HepG2 (cell line): ENCODE results near the gene ATRN. TPM values are rescaled to one million over a fixed set of nuclear protein-coding genes. Genes with fewer than 3 reads are reported as not detected.

Experiments
- ATAC-seq: fragments of 200-7000 bp; cut with Tn5 transposase; 3 replicates; pipeline ENCODE4 v1.9.1; 2020; ENCODE audit warnings: mild to moderate bottlenecking, moderate library complexity
- BruUV-seq: library from RNA; stranded (reverse); fragments of 400-500 nt; replicated peaks from 2 replicates; lab custom pipeline; 2021; lab: Mats Ljungman, UMichigan
- CTCF ChIA-PET: fragments of 300-600 bp; formaldehyde crosslinking; extraction: SDS; loops from one replicate; lab custom pipeline; 2021; ENCODE audit warnings: low total read pairs, inconsistent platforms, low intra/inter-chr PET ratio; lab: Yijun Ruan, JAX
- POLR2A ChIA-PET: fragments of 350-600 bp; sonication (Branson Sonifier 250); formaldehyde crosslinking; loops from one replicate; lab custom pipeline; 2020; ENCODE audit warnings: antibody characterized with exemption, inconsistent platforms; lab: Yijun Ruan, JAX
- DNase-seq: peaks from one replicate; pipeline ENCODE4 v3.0.0-alpha.2; 2015; ENCODE audit warnings: low spot score
- FAIRE-seq: peaks from 3 replicates; lab custom pipeline; 2011; peaks lifted over from hg19 to GRCh38; lab: Jason Lieb, UNC
- H2AFZ ChIP-seq: one replicate; pipeline ENCODE4 v1.6.1; 2011; ENCODE audit warnings: low read length, inconsistent platforms
- H3K27ac ChIP-seq: fragments of 300-600 bp; 3 replicates; pipeline ENCODE4 v1.8.0; 2011; ENCODE audit warnings: mixed run types, mild to moderate bottlenecking, mixed read lengths, low read length, inconsistent platforms; ENCODE audit not compliant: insufficient read depth; ENCODE audit errors: extremely low read length
- H3K27me3 ChIP-seq, 2 experiments: fragments of 200-600 bp in 1 of 2; 2 replicates in 1 of 2; 3 replicates in 1 of 2; pipeline versions ENCODE4 v1.6.0 to v1.8.0; 2011; ENCODE audit warnings: low read length in 2 of 2, mild to moderate bottlenecking in 2 of 2, moderate library complexity in 2 of 2, inconsistent platforms in 1 of 2; ENCODE audit not compliant: insufficient read depth in 2 of 2, control insufficient read depth in 1 of 2
- H3K36me3 ChIP-seq, 2 experiments: fragments of 200-600 bp in 1 of 2; replicated peaks in 1 of 2; 2 replicates in 1 of 2; 3 replicates in 1 of 2; pipeline versions ENCODE4 v1.5.1 to v1.8.0; 2011; ENCODE audit warnings: low read length in 2 of 2, inconsistent platforms in 1 of 2; ENCODE audit not compliant: insufficient read depth in 2 of 2, control insufficient read depth in 1 of 2
- H3K4me1 ChIP-seq: 2 replicates; pipeline ENCODE4 v1.5.1; 2012; ENCODE audit warnings: low read length, inconsistent platforms; ENCODE audit not compliant: insufficient read depth
- H3K4me2 ChIP-seq: 2 replicates; pipeline ENCODE4 v1.6.0; 2011; ENCODE audit warnings: low read depth, low read length, inconsistent platforms
- H3K4me3 ChIP-seq, 3 experiments: fragments of 200-600 bp in 1 of 3; sonication (generic), shearing (Covaris generic) in 1 of 3; replicated peaks in 1 of 3; 2 replicates each; pipeline ENCODE4 v1.5.1; 2011 to 2016; ENCODE audit warnings: low read length in 3 of 3, inconsistent platforms in 2 of 3, low read depth in 2 of 3, mild to moderate bottlenecking in 2 of 3, control low read depth in 1 of 3, mixed read lengths in 1 of 3; ENCODE audit not compliant: insufficient read depth in 1 of 3
- H3K79me2 ChIP-seq: one replicate; pipeline ENCODE4 v1.6.1; 2011; ENCODE audit warnings: low read length, inconsistent platforms; ENCODE audit not compliant: insufficient read depth
- H3K9ac ChIP-seq: 2 replicates; pipeline ENCODE4 v1.6.0; 2011; ENCODE audit warnings: mild to moderate bottlenecking, low read depth, low read length, inconsistent platforms; ENCODE audit not compliant: insufficient read depth
- H3K9me3 ChIP-seq: 2 replicates; pipeline ENCODE4 v1.5.1; 2012; ENCODE audit warnings: mild to moderate bottlenecking, low read length
- H4K20me1 ChIP-seq: 2 replicates; pipeline ENCODE4 v1.6.0; 2011; ENCODE audit warnings: inconsistent platforms, mild to moderate bottlenecking, low read length, moderate library complexity; ENCODE audit not compliant: insufficient read depth
- CCAR2 ChIP-seq: fragments of 200-400 bp; formaldehyde crosslinking; optimal IDR thresholded peaks from 2 replicates; pipeline ENCODE3; 2018; ENCODE audit warnings: low read depth, mild to moderate bottlenecking, low read length, moderate library complexity
- EHMT2 ChIP-seq: fragments of 200-600 bp; sonication (generic); IDR thresholded peaks from 2 replicates; pipeline ENCODE4 v1.7.0; 2017; ENCODE audit warnings: antibody characterized with exemption, low read depth, low read length, borderline replicate concordance
- ZNF224 ChIP-seq: sonication (generic); formaldehyde crosslinking; IDR thresholded peaks from 2 replicates; pipeline ENCODE4 v1.5.0; 2020; ENCODE audit warnings: mild to moderate bottlenecking, missing genetic modification reagents
- ZNF652 ChIP-seq: IDR thresholded peaks from 2 replicates; pipeline ENCODE4 v1.6.1; 2016; ENCODE audit warnings: low read depth, borderline replicate concordance
- WGBS: methylation state at CpG from one replicate; pipeline ENCODE4 v1.1.6; 2017; ENCODE audit warnings: low lambda C conversion rate; 5-methylcytosine and 5-hydroxymethylcytosine counted together
- in situ Hi-C: cut with HindIII; loops from 2 replicates; pipeline ENCODE4 v1.10.0; 2017; ENCODE audit warnings: low pct_unique_long_range_greater_than_20kb; ENCODE audit not compliant: extremely low pct_ligation_motif_present
- intact Hi-C: fragments of 100-400 bp; cut with micrococcal nuclease; formaldehyde crosslinking; loops from one replicate; pipeline ENCODE4 v1.10.0; 2022; ENCODE audit not compliant: unreplicated experiment
- polyA plus RNA-seq, 8 experiments: library from polyadenylated mRNA; depleted of rRNA in 3 of 8; stranded (reverse) in 7 of 8; unstranded in 1 of 8; fragments of >200 nt; fragmentation: Illumina TruSeq in 4 of 8; extraction: Trizol in 4 of 8; gene quantifications; 2 replicates each; pipeline versions ENCODE4 v1.2.1 to v1.2.3, GENCODE V29; 2011 to 2016; ENCODE audit warnings: low read depth in 4 of 8, missing spikeins in 1 of 8, mixed read lengths in 1 of 8; ENCODE audit not compliant: insufficient read depth in 1 of 8
- total RNA-seq, 5 experiments: library from RNA; depleted of rRNA; stranded (reverse); fragments of >200 nt; fragmentation: Illumina TruSeq; extraction: Trizol; gene quantifications; 2 replicates each; pipeline ENCODE4 v1.2.3, GENCODE V29; 2016; ENCODE audit warnings: low read depth in 1 of 5
- TF ChIP-seq, protein P1 (sequence below): sonication (generic); formaldehyde crosslinking; IDR thresholded peaks from 2 replicates; pipeline ENCODE4 v1.8.0; 2022; ENCODE audit warnings: low read depth, missing genetic modification reagents

The ATRN gene
- total and polyA plus RNA-seq, 2 of the 13 experiments (the other 11 are each of a cell fraction or from before 2014, with no cell fraction given), result 44.2 to 81.1 TPM

DNA sequence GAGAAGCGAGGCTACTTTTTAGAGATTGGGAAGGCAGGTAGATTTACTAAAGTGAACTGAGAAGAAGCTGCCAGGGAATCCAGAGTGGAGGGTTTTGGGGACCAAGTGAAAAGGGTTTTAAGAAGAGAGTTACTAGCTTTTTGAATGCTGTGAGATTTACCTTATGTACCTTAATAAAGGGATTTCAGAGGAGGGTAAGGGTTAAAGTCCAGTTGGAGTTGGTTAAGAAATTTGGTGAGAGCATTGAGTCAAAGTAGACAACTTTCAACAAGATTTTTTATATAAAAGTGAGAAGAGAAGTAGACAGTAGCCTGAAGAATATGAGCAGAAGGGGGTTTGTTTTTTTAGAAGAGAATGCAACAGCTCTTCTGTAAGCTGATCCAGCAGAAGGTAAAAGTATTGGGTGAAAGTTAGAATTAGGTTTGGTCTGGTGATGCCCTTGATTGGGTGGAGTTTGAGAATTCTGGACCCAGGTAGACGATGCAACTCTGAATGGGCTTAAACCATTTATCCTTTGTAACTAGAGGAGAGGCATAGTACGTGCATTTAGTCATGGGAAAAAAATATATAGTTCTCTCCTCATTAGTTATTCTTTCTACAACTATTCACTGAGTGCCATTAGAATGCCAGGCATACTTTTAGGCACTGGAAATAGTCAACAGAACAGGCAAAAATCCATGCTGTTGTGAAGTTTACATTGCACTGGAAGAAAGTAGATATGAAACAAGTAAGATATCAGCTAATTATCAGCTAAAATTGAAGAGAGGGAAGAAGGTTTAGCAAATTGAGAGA is 44.8 kb downstream of the ATRN start:
- WGBS, result 98% methylated on average over 3 of the region's 3 CpGs
- Histone ChIP-seq H4K20me1 (no peaks in the 10 kb centered on the region), H3K9me3 (no peaks in the 10 kb centered on the region), H3K36me3 (no peaks in the 10 kb centered on the region), H3K4me3 (no peak overlapping the region), H3K27ac (no peak overlapping the region)
- ATAC-seq (no peak), FAIRE-seq (no peak), DNase-seq (no peak)
- BruUV-seq, result no TSS peak
- intact Hi-C loops (no loop called here), in situ Hi-C loops (no loop called here)
- POLR2A ChIA-PET, result no interaction called here
- TF ChIP-seq, protein P1, sequence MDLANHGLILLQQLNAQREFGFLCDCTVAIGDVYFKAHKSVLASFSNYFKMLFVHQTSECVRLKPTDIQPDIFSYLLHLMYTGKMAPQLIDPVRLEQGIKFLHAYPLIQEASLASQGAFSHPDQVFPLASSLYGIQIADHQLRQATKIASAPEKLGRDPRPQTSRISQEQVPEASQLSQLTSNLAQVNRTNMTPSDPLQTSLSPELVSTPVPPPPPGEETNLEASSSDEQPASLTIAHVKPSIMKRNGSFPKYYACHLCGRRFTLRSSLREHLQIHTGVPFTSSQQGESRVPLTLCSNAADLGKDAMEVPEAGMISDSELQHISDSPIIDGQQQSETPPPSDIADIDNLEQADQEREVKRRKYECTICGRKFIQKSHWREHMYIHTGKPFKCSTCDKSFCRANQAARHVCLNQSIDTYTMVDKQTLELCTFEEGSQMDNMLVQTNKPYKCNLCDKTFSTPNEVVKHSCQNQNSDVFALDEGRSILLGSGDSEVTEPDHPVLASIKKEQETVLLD (CRISPR knock-in tag), result no peak
- TF ChIP-seq CCAR2 (no peak), ZNF224 (no peak), EHMT2 (no peak), ZNF652 (peak; percentile 34; the same call in 1 of the 2 replicates)
- TF ChIP-seq, all 625 proteins: peak for 1
- Histone ChIP-seq H3K4me2 (no peak overlapping the region), H3K4me1 (peaks cover 24% of the 10 kb centered on the region), H2AFZ (no peak overlapping the region), H3K79me2 (peaks cover 26% of the 10 kb centered on the region), H3K9ac (no peak overlapping the region), H3K27me3 (no peaks in the 10 kb centered on the region)
- CTCF ChIA-PET, result no interaction called here
